ENCODE results near the gene ADAM17.
"Not testable (repeated sequence)": the region's sequence is repeated elsewhere in the genome, so short reads cannot be mapped to it uniquely, and the experiment has no call there.

Gene ADAM17

GRCh38 chr2:9582624-9583023 is 27.0 kb upstream of the ADAM17 start:
- DNase-seq (no peak), ATAC-seq (no peak)
- Mint-ChIP-seq H3K27me3 (no peaks in the 10 kb centered on the region), H3K4me3 (no peak overlapping the region), H3K27ac (no peak overlapping the region), H3K4me1 (peaks cover 4% of the 10 kb centered on the region), H3K9me3 (no peaks in the 10 kb centered on the region), H3K36me3 (ENCODE audit: low read depth) (peaks cover 36% of the 10 kb centered on the region)

- H3K9me3 Mint-ChIP-seq = no peaks in the 10 kb centered on the region
- H3K4me1 Mint-ChIP-seq = peaks cover 8% of the 10 kb centered on the region
- H3K4me3 Mint-ChIP-seq = no peak overlapping the region
- H3K27ac Mint-ChIP-seq = no peak overlapping the region
- ATAC-seq = no peak
- DNase-seq = no peak
- H3K27me3 Mint-ChIP-seq = no peaks in the 10 kb centered on the region
- H3K36me3 Mint-ChIP-seq (ENCODE audit: low read depth) = peaks cover 11% of the 10 kb centered on the region
These were observed 23.0 kb upstream of the ADAM17 start for GRCh38 chr2:9578467-9579235.

- Mint-ChIP-seq H3K36me3 (ENCODE audit: low read depth) (no peaks in the 10 kb centered on the region), H3K9me3 (no peaks in the 10 kb centered on the region), H3K27me3 (no peaks in the 10 kb centered on the region), H3K4me1 (peaks cover 16% of the 10 kb centered on the region), H3K4me3 (no peak overlapping the region), H3K27ac (no peak overlapping the region)
- ATAC-seq (no peak), DNase-seq (no peak)
These were observed 18.7 kb upstream of the ADAM17 start for GRCh38 chr2:9574331-9574730.

- ATAC-seq (no peak), DNase-seq (no peak)
- Mint-ChIP-seq H3K9me3 (no peaks in the 10 kb centered on the region), H3K27ac (no peak overlapping the region), H3K36me3 (ENCODE audit: low read depth) (no peaks in the 10 kb centered on the region), H3K27me3 (no peaks in the 10 kb centered on the region), H3K4me1 (peaks cover 16% of the 10 kb centered on the region), H3K4me3 (no peak overlapping the region)
These were observed 18.2 kb upstream of the ADAM17 start for GRCh38 chr2:9573840-9574239.

- no peaks in the 10 kb centered on the region for H3K36me3 Mint-ChIP-seq (ENCODE audit: low read depth)
- H3K9me3 Mint-ChIP-seq = no peaks in the 10 kb centered on the region
- H3K27ac Mint-ChIP-seq = no peak overlapping the region
- H3K27me3 Mint-ChIP-seq = no peaks in the 10 kb centered on the region
- peaks cover 16% of the 10 kb centered on the region for H3K4me1 Mint-ChIP-seq
- no peak overlapping the region for H3K4me3 Mint-ChIP-seq
- DNase-seq (no peak), ATAC-seq (peak; percentile 75)
These were observed 17.5 kb upstream of the ADAM17 start for GRCh38 chr2:9573013-9573720.

GRCh38 chr2:9570182-9571060 is 14.8 kb upstream of the ADAM17 start:
- Mint-ChIP-seq H3K4me3 (no peak overlapping the region), H3K27ac (no peak overlapping the region), H3K27me3 (no peaks in the 10 kb centered on the region), H3K9me3 (no peaks in the 10 kb centered on the region), H3K36me3 (ENCODE audit: low read depth) (no peaks in the 10 kb centered on the region), H3K4me1 (peaks cover 16% of the 10 kb centered on the region)
- no peak for ATAC-seq
- no peak for DNase-seq

GRCh38 chr2:9565436-9566153 is 10.0 kb upstream of the ADAM17 start:
- Mint-ChIP-seq H3K27me3 (no peaks in the 10 kb centered on the region), H3K4me1 (no peaks in the 10 kb centered on the region), H3K27ac (no peak overlapping the region), H3K9me3 (no peaks in the 10 kb centered on the region), H3K36me3 (ENCODE audit: low read depth) (peaks cover under 1% of the 10 kb centered on the region), H3K4me3 (no peak overlapping the region)
- no peak for ATAC-seq
- DNase-seq = no peak

GRCh38 chr2:9560628-9561027 is 5.0 kb upstream of the ADAM17 start:
- no peaks in the 10 kb centered on the region for H3K9me3 Mint-ChIP-seq
- peaks cover 4% of the 10 kb centered on the region for H3K36me3 Mint-ChIP-seq (ENCODE audit: low read depth)
- no peak overlapping the region for H3K4me3 Mint-ChIP-seq

GRCh38 chr2:9558948-9559381 is 3.3 kb upstream of the ADAM17 start:
- H3K4me3 Mint-ChIP-seq = no peak overlapping the region
- H3K27ac Mint-ChIP-seq = no peak overlapping the region
- DNase-seq (no peak), ATAC-seq (no peak)
- no peaks in the 10 kb centered on the region for H3K9me3 Mint-ChIP-seq
- H3K36me3 Mint-ChIP-seq (ENCODE audit: low read depth) = peaks cover 4% of the 10 kb centered on the region
- H3K4me1 Mint-ChIP-seq = peaks cover 28% of the 10 kb centered on the region
- H3K27me3 Mint-ChIP-seq = no peaks in the 10 kb centered on the region

More at GRCh38 chr2:9560628-9561027, 5.0 kb upstream of the ADAM17 start:
- Mint-ChIP-seq H3K27me3 (no peaks in the 10 kb centered on the region), H3K27ac (no peak overlapping the region), H3K4me1 (peaks cover 16% of the 10 kb centered on the region)
- DNase-seq (no peak), ATAC-seq (no peak)

- no peaks in the 10 kb centered on the region for H3K9me3 Mint-ChIP-seq
- H3K4me3 Mint-ChIP-seq = peak overlapping the region; percentile 94
- peak overlapping the region; percentile 83 for H3K27ac Mint-ChIP-seq
- peaks cover 4% of the 10 kb centered on the region for H3K36me3 Mint-ChIP-seq (ENCODE audit: low read depth)
- DNase-seq (peak; percentile 42), ATAC-seq (peak; percentile 11)
- peaks cover 53% of the 10 kb centered on the region for H3K4me1 Mint-ChIP-seq
- H3K27me3 Mint-ChIP-seq = no peaks in the 10 kb centered on the region
These were observed 602 bp upstream of the ADAM17 start for GRCh38 chr2:9556121-9556743.

GRCh38 chr2:9554921-9555296 is 721 bp downstream of the ADAM17 start:
- ATAC-seq (no peak), DNase-seq (peak; percentile 21)
- H3K4me3 Mint-ChIP-seq = peak overlapping the region; percentile 94
- no peaks in the 10 kb centered on the region for H3K9me3 Mint-ChIP-seq
- peaks cover 61% of the 10 kb centered on the region for H3K4me1 Mint-ChIP-seq
- H3K27ac Mint-ChIP-seq = peak overlapping the region; percentile 83
- no peaks in the 10 kb centered on the region for H3K27me3 Mint-ChIP-seq
- H3K36me3 Mint-ChIP-seq (ENCODE audit: low read depth) = peaks cover 2% of the 10 kb centered on the region

- Mint-ChIP-seq H3K4me3 (peak overlapping the region; percentile 56), H3K9me3 (no peaks in the 10 kb centered on the region), H3K36me3 (ENCODE audit: low read depth) (no peaks in the 10 kb centered on the region), H3K4me1 (peaks cover 74% of the 10 kb centered on the region), H3K27ac (peak overlapping the region; percentile 84), H3K27me3 (no peaks in the 10 kb centered on the region)
- ATAC-seq (peak; percentile 37), DNase-seq (no peak)
These were observed 3.1 kb downstream of the ADAM17 start for GRCh38 chr2:9552219-9553178.

GRCh38 chr2:9550859-9551391 is 4.7 kb downstream of the ADAM17 start:
- peak overlapping the region; percentile 21 for H3K4me3 Mint-ChIP-seq
- H3K27ac Mint-ChIP-seq = peak overlapping the region; percentile 72
- not testable (repeated sequence) for H3K36me3 Mint-ChIP-seq (ENCODE audit: low read depth); ATAC-seq; H3K27me3 Mint-ChIP-seq; H3K9me3 Mint-ChIP-seq; DNase-seq
- H3K4me1 Mint-ChIP-seq = peaks cover 75% of the 10 kb centered on the region
